ENCODE measurements around the gene FKBP1A. TPM values are rescaled to one million over a fixed set of nuclear protein-coding genes. Genes with fewer than 3 reads are reported as not detected.

FKBP1A gene
- total and polyA plus RNA-seq, 2 of the 4 experiments (the other 2 are of a cell fraction) = 120 to 528 TPM

DNA sequence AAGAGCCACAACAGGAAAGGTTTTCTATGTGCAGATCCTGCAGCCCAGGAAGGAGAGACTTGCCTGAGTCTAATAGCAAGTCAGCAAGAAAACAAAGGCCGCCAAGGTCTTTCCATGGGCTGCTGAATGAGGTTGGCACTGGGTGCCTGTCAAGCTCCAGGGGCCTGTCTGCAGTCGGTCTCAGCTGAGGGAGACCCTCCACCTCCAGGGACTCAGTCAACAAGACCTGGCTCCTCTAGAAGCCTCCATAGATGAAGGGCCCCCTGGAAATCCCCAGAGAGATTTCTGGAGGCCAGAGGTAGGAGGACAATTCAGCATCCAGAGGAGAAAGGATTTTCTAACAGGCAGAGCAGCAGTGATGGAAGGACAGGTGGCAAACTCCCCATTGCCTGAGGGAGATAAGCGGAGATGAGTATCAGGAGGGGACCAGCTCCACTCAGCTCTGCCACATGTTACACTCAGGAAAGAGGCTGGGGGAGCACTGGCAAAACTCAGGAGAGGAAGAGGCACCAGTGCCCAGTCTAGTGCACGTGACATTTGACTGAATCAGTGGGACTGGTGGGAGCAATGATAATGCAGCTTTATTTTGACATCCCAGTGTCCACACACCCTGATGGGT lies 33.5 kb upstream of the FKBP1A start:
- no peak overlapping the region for H3K4ac ChIP-seq (ENCODE audit: low read depth, low read length)
- no peak overlapping the region for H3K23ac ChIP-seq (ENCODE audit: low read depth, low read length)
- H3K4me2 ChIP-seq (ENCODE audit: low read depth, low read length) = no peak overlapping the region
- no peak overlapping the region for H2BK15ac ChIP-seq (ENCODE audit: low read depth, low read length)
- peaks cover 7% of the 10 kb centered on the region for H3K4me1 ChIP-seq (ENCODE audit: control insufficient read depth, insufficient read depth, low read length)
- H2AK9ac ChIP-seq (replicated peaks; ENCODE audit: low read depth, low read length, poor library complexity) = no peak overlapping the region
- no peaks in the 10 kb centered on the region for H3K79me1 ChIP-seq (ENCODE audit: low read depth in 1 of 2, low read length in 2 of 2)
- H2AK5ac ChIP-seq (ENCODE audit: low read depth, low read length) = no peak overlapping the region
- H2BK20ac ChIP-seq (ENCODE audit: low read depth, low read length) = no peak overlapping the region
- H3K9me3 ChIP-seq (ENCODE audit: control insufficient read depth, insufficient read depth, low read length) = no peaks in the 10 kb centered on the region
- H2AFZ ChIP-seq (replicated peaks; ENCODE audit: low read length, poor library complexity) = no peak overlapping the region
- H4K91ac ChIP-seq (ENCODE audit: insufficient read depth, low read depth, low read length) = no peak overlapping the region
- no peak overlapping the region for H2BK5ac ChIP-seq (ENCODE audit: low read depth, low read length, poor library complexity, severe bottlenecking)
- in situ Hi-C loops (cut with MboI; ENCODE audit: low sequenced_read_pairs) = no loop called here
- 100% methylated on average over 1 of the region's 4 CpGs; no CpG with 5 or more reads in 1 of the 2 experiments for WGBS, 2 experiments (ENCODE audit: extremely low coverage in 2 of 2, insufficient read length in 1 of 2)
- BruUV-seq (replicated peaks) = no TSS peak
- H2BK120ac ChIP-seq (ENCODE audit: low read depth, low read length) = no peak overlapping the region
- H3K56ac ChIP-seq (ENCODE audit: extremely low read depth, insufficient read depth, low read length) = no peak overlapping the region
- H3K9me1 ChIP-seq (ENCODE audit: insufficient read depth, low read length) = peaks cover 6% of the 10 kb centered on the region; the same call in 1 of the 2 replicates
- TF ChIP-seq FOS (IDR thresholded peaks at IDR 0.05; ENCODE audit: low read depth, low read length) = no peak
- TF ChIP-seq, protein P1, sequence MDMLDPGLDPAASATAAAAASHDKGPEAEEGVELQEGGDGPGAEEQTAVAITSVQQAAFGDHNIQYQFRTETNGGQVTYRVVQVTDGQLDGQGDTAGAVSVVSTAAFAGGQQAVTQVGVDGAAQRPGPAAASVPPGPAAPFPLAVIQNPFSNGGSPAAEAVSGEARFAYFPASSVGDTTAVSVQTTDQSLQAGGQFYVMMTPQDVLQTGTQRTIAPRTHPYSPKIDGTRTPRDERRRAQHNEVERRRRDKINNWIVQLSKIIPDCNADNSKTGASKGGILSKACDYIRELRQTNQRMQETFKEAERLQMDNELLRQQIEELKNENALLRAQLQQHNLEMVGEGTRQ (IDR thresholded peaks at IDR 0.05; ENCODE audit: low read depth, low read length) = no peak
- TF ChIP-seq, protein P2, sequence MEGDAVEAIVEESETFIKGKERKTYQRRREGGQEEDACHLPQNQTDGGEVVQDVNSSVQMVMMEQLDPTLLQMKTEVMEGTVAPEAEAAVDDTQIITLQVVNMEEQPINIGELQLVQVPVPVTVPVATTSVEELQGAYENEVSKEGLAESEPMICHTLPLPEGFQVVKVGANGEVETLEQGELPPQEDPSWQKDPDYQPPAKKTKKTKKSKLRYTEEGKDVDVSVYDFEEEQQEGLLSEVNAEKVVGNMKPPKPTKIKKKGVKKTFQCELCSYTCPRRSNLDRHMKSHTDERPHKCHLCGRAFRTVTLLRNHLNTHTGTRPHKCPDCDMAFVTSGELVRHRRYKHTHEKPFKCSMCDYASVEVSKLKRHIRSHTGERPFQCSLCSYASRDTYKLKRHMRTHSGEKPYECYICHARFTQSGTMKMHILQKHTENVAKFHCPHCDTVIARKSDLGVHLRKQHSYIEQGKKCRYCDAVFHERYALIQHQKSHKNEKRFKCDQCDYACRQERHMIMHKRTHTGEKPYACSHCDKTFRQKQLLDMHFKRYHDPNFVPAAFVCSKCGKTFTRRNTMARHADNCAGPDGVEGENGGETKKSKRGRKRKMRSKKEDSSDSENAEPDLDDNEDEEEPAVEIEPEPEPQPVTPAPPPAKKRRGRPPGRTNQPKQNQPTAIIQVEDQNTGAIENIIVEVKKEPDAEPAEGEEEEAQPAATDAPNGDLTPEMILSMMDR (conservative IDR thresholded peaks at IDR 0.05; ENCODE audit: low read depth, low read length) = no peak
- no peak for TF ChIP-seq CEBPB (IDR thresholded peaks at IDR 0.05; ENCODE audit: low read depth, low read length)
- no peak for TF ChIP-seq MAZ (IDR thresholded peaks at IDR 0.05; ENCODE audit: borderline replicate concordance, low read depth, low read length)
- TF ChIP-seq MXI1 (IDR thresholded peaks at IDR 0.05; ENCODE audit: borderline replicate concordance, low read depth, low read length) = no peak
- no peak for TF ChIP-seq BHLHE40 (IDR thresholded peaks at IDR 0.05; ENCODE audit: low read depth, low read length)
- no peak for TF ChIP-seq RCOR1 (IDR thresholded peaks at IDR 0.05; ENCODE audit: insufficient replicate concordance, low read length)
- no peak for TF ChIP-seq NFE2L2 (IDR thresholded peaks at IDR 0.05; ENCODE audit: low read depth, low read length)
- TF ChIP-seq POLR2A (IDR thresholded peaks at IDR 0.05; ENCODE audit: low read depth, low read length) = no peak
- TF ChIP-seq MAFK (IDR thresholded peaks at IDR 0.05; ENCODE audit: low read depth, low read length) = no peak
- no peak for TF ChIP-seq RFX5 (IDR thresholded peaks at IDR 0.05; ENCODE audit: low read depth, low read length)
- TF ChIP-seq, protein P3, sequence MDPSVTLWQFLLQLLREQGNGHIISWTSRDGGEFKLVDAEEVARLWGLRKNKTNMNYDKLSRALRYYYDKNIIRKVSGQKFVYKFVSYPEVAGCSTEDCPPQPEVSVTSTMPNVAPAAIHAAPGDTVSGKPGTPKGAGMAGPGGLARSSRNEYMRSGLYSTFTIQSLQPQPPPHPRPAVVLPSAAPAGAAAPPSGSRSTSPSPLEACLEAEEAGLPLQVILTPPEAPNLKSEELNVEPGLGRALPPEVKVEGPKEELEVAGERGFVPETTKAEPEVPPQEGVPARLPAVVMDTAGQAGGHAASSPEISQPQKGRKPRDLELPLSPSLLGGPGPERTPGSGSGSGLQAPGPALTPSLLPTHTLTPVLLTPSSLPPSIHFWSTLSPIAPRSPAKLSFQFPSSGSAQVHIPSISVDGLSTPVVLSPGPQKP (IDR thresholded peaks at IDR 0.05; ENCODE audit: borderline replicate concordance, low read depth, low read length) = no peak
- TF ChIP-seq RAD21 (IDR thresholded peaks at IDR 0.05; ENCODE audit: low read length) = no peak
- TF ChIP-seq SMC3 (IDR thresholded peaks at IDR 0.05; ENCODE audit: low read depth, low read length) = no peak
- H3K36me3 ChIP-seq (ENCODE audit: control insufficient read depth, insufficient read depth, low read length) = no peaks in the 10 kb centered on the region
- H3K18ac ChIP-seq (ENCODE audit: low read depth, low read length) = no peak overlapping the region
- no peak overlapping the region for H4K5ac ChIP-seq (ENCODE audit: low read depth, low read length)
- ATAC-seq (ENCODE audit: low read depth) (no peak), DNase-seq (no peak)
- ChIA-PET CTCF (interaction anchor here (0.6 to 1.7 kb wide), 4 partner anchors 9 to 1599 kb away, joined by 3 to 5 read pairs (median 4); no protein-coding TSS in a partner anchor), POLR2A (ENCODE audit: unreplicated experiment) (no interaction called here)
- no peak overlapping the region for H3K14ac ChIP-seq (replicated peaks; ENCODE audit: low read depth, low read length)
- no peak overlapping the region for H3K9ac ChIP-seq (ENCODE audit: low read depth, low read length)
- H3K27ac ChIP-seq (ENCODE audit: insufficient read depth, low read length) = no peak overlapping the region
- no peaks in the 10 kb centered on the region for H3K27me3 ChIP-seq (ENCODE audit: control insufficient read depth, insufficient read depth, low read length)
- no peak overlapping the region for H3K4me3 ChIP-seq (ENCODE audit: insufficient read depth, low read depth, low read length)
- no peaks in the 10 kb centered on the region for H4K20me1 ChIP-seq (ENCODE audit: insufficient read depth, low read length)
- intact Hi-C loops (cut with micrococcal nuclease) = no loop called here
- dilution Hi-C loops (cut with HindIII; ENCODE audit: low sequenced_read_pairs, unreplicated experiment) = no loop called here
- H4K8ac ChIP-seq (ENCODE audit: low read depth in 2 of 2, low read length in 2 of 2) = no peak overlapping the region
